PC-3 (cell line): ENCODE measurements around the gene RBPMS2.

ENCODE experiments used
- CTCF ChIP-seq: fragments of 300-600 bp; sonication (generic); conservative IDR thresholded peaks from 2 replicates; pipeline ENCODE4 v1.5.1; 2017; ENCODE audit warnings: antibody characterized with exemption, low read depth, mild to moderate bottlenecking, low read length
- EZH2 ChIP-seq: fragments of 300-600 bp; sonication (generic); IDR thresholded peaks from one replicate; pipeline ENCODE4 v1.6.1; 2017; ENCODE audit warnings: antibody characterized with exemption, mild to moderate bottlenecking, low read length; ENCODE audit not compliant: unreplicated experiment

GRCh38 chr15:64720188-64720587 lies 55.2 kb downstream of the RBPMS2 start:
- TF ChIP-seq CTCF (no peak), EZH2 (no peak)
